HCT116 (cell line): ENCODE measurements around the gene DNM3. TPM values are rescaled to one million over a fixed set of nuclear protein-coding genes. Genes with fewer than 3 reads are reported as not detected.

Experiments used
- ATAC-seq: fragments of 200-7000 bp; cut with Tn5 transposase; 2 replicates; pipeline ENCODE4 v1.9.1; 2020; ENCODE audit warnings: mild to moderate bottlenecking, moderate library complexity
- BruUV-seq: library from RNA; stranded (reverse); fragments of 400-500 nt; replicated peaks from 2 replicates; lab custom pipeline; 2021; lab: Mats Ljungman, UMichigan
- CTCF ChIA-PET: fragments of 300-600 bp; sonication (Branson Sonifier 250); formaldehyde crosslinking; loops from one replicate; lab custom pipeline; 2021; ENCODE audit warnings: antibody characterized with exemption; lab: Charles Lee
- POLR2A ChIA-PET: fragments of 300-600, 350-600 bp; sonication (Branson Sonifier 250); formaldehyde crosslinking; loops from one replicate; lab custom pipeline; 2021; ENCODE audit warnings: antibody characterized with exemption; lab: Charles Lee
- RAD21 ChIA-PET, 2 experiments: fragments of 300-600 bp; sonication (Branson Sonifier 250); formaldehyde crosslinking; loops; one replicate each; lab custom pipeline; 2023; ENCODE audit warnings: low total read pairs in 2 of 2; ENCODE audit not compliant: uncharacterized antibody in 2 of 2, unreplicated experiment in 2 of 2, low non-redundant PET in 1 of 2; lab: Charles Lee
- DNase-seq: peaks from one replicate; pipeline ENCODE4 v3.0.0-alpha.2; 2010; ENCODE audit warnings: low read depth, low spot score
- H2AFZ ChIP-seq: fragments of 200-600 bp; shearing (Covaris generic), sonication (generic); 2 replicates; pipeline ENCODE4 v1.6.1; 2017; ENCODE audit warnings: low read depth, mixed run types, mixed read lengths, antibody characterized with exemption, low read length; ENCODE audit not compliant: poor library complexity, severe bottlenecking
- H3K27ac ChIP-seq: 2 replicates; pipeline ENCODE4 v1.5.1; 2012; ENCODE audit warnings: low read depth, low read length
- H3K27me3 ChIP-seq: fragments of 200-600 bp; sonication (generic); 2 replicates; pipeline ENCODE4 v1.6.1; 2016; ENCODE audit warnings: mixed run types, low read length, mixed read lengths; ENCODE audit not compliant: insufficient read depth
- H3K36me3 ChIP-seq, 2 experiments: fragments of 200-500 bp in 1 of 2; fragments of 200-600 bp in 1 of 2; sonication (Bioruptor generic) in 1 of 2; sonication (generic) in 1 of 2; 2 replicates each; pipeline versions ENCODE4 v1.5.1 to v1.6.1; 2014 to 2016; ENCODE audit warnings: low read length in 2 of 2, inconsistent platforms in 1 of 2, mixed read lengths in 1 of 2, mixed run types in 1 of 2; ENCODE audit not compliant: insufficient read depth in 2 of 2, control insufficient read depth in 1 of 2
- H3K4me1 ChIP-seq, 2 experiments: fragments of 200-600 bp in 1 of 2; sonication (generic) in 1 of 2; 2 replicates each; pipeline versions ENCODE4 v1.5.1 to v1.6.1; 2012 to 2017; ENCODE audit warnings: low read length in 2 of 2, inconsistent platforms in 1 of 2, mild to moderate bottlenecking in 1 of 2, mixed read lengths in 1 of 2, mixed run types in 1 of 2, moderate library complexity in 1 of 2; ENCODE audit not compliant: insufficient read depth in 2 of 2, control insufficient read depth in 1 of 2
- H3K4me2 ChIP-seq: fragments of 200-600 bp; sonication (generic); 2 replicates; pipeline ENCODE4 v1.6.1; 2017; ENCODE audit warnings: mixed run types, low read length, mixed read lengths
- H3K4me3 ChIP-seq, 2 experiments: fragments of 200-600 bp in 1 of 2; sonication (generic) in 1 of 2; replicated peaks in 1 of 2; 2 replicates each; pipeline ENCODE4 v1.5.1; 2011 to 2016; ENCODE audit warnings: low read length in 2 of 2, control low read depth in 1 of 2, low read depth in 1 of 2, mild to moderate bottlenecking in 1 of 2, mixed read lengths in 1 of 2, mixed run types in 1 of 2
- H3K79me2 ChIP-seq: fragments of 200-600 bp; sonication (generic); 2 replicates; pipeline ENCODE4 v1.6.1; 2017; ENCODE audit warnings: mild to moderate bottlenecking, mixed run types, low read length, moderate library complexity, mixed read lengths; ENCODE audit not compliant: insufficient read depth
- H3K9ac ChIP-seq: fragments of 200-600 bp; sonication (generic); 2 replicates; pipeline ENCODE4 v1.6.1; 2016; ENCODE audit warnings: low read length, mixed read lengths
- H3K9me2 ChIP-seq: fragments of 200-600 bp; sonication (generic), shearing (Covaris generic); 2 replicates; pipeline ENCODE4 v1.6.1; 2017; ENCODE audit warnings: mixed run types, mild to moderate bottlenecking, moderate library complexity; ENCODE audit not compliant: insufficient read depth
- H3K9me3 ChIP-seq, 2 experiments: fragments of 200-500 bp in 1 of 2; fragments of 200-600 bp in 1 of 2; sonication (Bioruptor generic) in 1 of 2; sonication (generic) in 1 of 2; 2 replicates each; pipeline ENCODE4 v1.6.1; 2014 to 2017; ENCODE audit warnings: low read length in 2 of 2, mixed read lengths in 2 of 2, inconsistent platforms in 1 of 2, low read depth in 1 of 2, mild to moderate bottlenecking in 1 of 2, mixed run types in 1 of 2, moderate library complexity in 1 of 2; ENCODE audit not compliant: control insufficient read depth in 1 of 2, insufficient read depth in 1 of 2
- H4K20me1 ChIP-seq: fragments of 200-600 bp; sonication (generic), shearing (Covaris generic); 2 replicates; pipeline ENCODE4 v1.6.1; 2017; ENCODE audit warnings: mixed run types, mild to moderate bottlenecking, moderate library complexity; ENCODE audit not compliant: insufficient read depth
- CEBPB ChIP-seq: IDR thresholded peaks from 2 replicates; pipeline ENCODE4 v1.6.1; 2012; ENCODE audit warnings: low read depth
- FOSL1 ChIP-seq: IDR thresholded peaks from 2 replicates; pipeline ENCODE4 v1.6.1; 2012; ENCODE audit warnings: low read depth
- RAD21 ChIP-seq: IDR thresholded peaks from 2 replicates; pipeline ENCODE4 v1.6.1; 2012; ENCODE audit warnings: low read depth, mild to moderate bottlenecking
- SIN3A ChIP-seq: IDR thresholded peaks from 2 replicates; pipeline ENCODE4 v1.6.1; 2012; ENCODE audit warnings: low read depth
- SRF ChIP-seq: IDR thresholded peaks from 2 replicates; pipeline ENCODE4 v1.6.1; 2012; ENCODE audit warnings: low read depth
- YY1 ChIP-seq: IDR thresholded peaks from 2 replicates; pipeline ENCODE4 v1.6.1; 2011; ENCODE audit warnings: low read length, low read depth, moderate library complexity, mild to moderate bottlenecking; ENCODE audit not compliant: insufficient replicate concordance; ENCODE audit errors: extremely low read depth
- ZFX ChIP-seq: fragments of 450-650 bp; IDR thresholded peaks from 2 replicates; pipeline ENCODE4 v1.6.1; 2017
- ZNF274 ChIP-seq: fragments of 200-500 bp; sonication (Bioruptor generic); IDR thresholded peaks from 2 replicates; pipeline ENCODE4 v1.6.1; 2014; ENCODE audit warnings: mild to moderate bottlenecking, low read depth, low read length, inconsistent platforms
- intact Hi-C: fragments of 100-400 bp; cut with micrococcal nuclease; formaldehyde crosslinking; loops from 2 replicates; pipeline ENCODE4 v1.10.0; 2022
- total RNA-seq: library from RNA; stranded (reverse); gene quantifications from one replicate; pipeline ENCODE4 v1.2.1, GENCODE V29; 2021; ENCODE audit not compliant: unreplicated experiment
- TF ChIP-seq, protein P1 (sequence below), 3 experiments: fragments of 200-600 bp in 1 of 3; sonication (generic) in 1 of 3; IDR thresholded peaks in 2 of 3; conservative IDR thresholded peaks in 1 of 3; 2 replicates each; pipeline ENCODE4 v1.5.1; 2012 to 2017; ENCODE audit warnings: low read depth in 2 of 3, low read length in 2 of 3, antibody characterized with exemption in 1 of 3, borderline replicate concordance in 1 of 3, control low read depth in 1 of 3, mild to moderate bottlenecking in 1 of 3, mixed read lengths in 1 of 3, mixed run types in 1 of 3, moderate library complexity in 1 of 3; ENCODE audit not compliant: insufficient read depth in 1 of 3
- TF ChIP-seq, protein P2 (sequence below): IDR thresholded peaks from 2 replicates; pipeline ENCODE4 v1.6.1; 2012; ENCODE audit warnings: low read depth
- TF ChIP-seq, protein P3 (sequence below): IDR thresholded peaks from 2 replicates; pipeline ENCODE4 v1.6.1; 2012

Gene DNM3
- total RNA-seq, 1 experiment from 2014 or later, result 3.1 TPM

DNA sequence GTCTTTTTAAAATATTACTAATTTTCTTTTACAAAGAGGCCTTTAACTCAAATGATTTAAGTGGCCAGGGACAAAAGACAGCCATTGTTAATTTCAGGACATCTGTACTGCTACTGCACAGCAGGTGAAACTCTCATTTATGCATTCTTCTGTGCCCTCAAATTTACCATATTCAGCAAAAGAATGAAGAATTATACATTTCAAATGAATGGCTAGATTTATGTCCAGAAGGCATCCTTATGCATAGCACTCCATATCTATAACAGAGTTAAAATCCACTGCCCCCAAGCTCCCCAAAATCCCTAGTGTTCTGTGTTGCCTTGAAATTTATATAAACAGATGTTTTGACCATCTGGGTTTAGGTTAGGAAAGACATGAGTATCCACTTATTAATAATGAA is 202.6 kb downstream of the DNM3 start:
- no peak overlapping the region for H3K27ac ChIP-seq
- RAD21 ChIA-PET, result no interaction called here
- no peaks in the 10 kb centered on the region for H3K9me2 ChIP-seq
- intact Hi-C loops, result no loop called here
- BruUV-seq, result no TSS peak
- H3K4me2 ChIP-seq, result no peak overlapping the region
- H2AFZ ChIP-seq, result no peak overlapping the region
- no peaks in the 10 kb centered on the region for H4K20me1 ChIP-seq
- ATAC-seq (no peak), DNase-seq (no peak)
- CTCF ChIA-PET, result no interaction called here
- H3K79me2 ChIP-seq, result no peaks in the 10 kb centered on the region
- H3K36me3 ChIP-seq, result no peaks in the 10 kb centered on the region
- H3K9me3 ChIP-seq, result no peaks in the 10 kb centered on the region
- H3K4me3 ChIP-seq, result no peak overlapping the region
- TF ChIP-seq, protein P1, sequence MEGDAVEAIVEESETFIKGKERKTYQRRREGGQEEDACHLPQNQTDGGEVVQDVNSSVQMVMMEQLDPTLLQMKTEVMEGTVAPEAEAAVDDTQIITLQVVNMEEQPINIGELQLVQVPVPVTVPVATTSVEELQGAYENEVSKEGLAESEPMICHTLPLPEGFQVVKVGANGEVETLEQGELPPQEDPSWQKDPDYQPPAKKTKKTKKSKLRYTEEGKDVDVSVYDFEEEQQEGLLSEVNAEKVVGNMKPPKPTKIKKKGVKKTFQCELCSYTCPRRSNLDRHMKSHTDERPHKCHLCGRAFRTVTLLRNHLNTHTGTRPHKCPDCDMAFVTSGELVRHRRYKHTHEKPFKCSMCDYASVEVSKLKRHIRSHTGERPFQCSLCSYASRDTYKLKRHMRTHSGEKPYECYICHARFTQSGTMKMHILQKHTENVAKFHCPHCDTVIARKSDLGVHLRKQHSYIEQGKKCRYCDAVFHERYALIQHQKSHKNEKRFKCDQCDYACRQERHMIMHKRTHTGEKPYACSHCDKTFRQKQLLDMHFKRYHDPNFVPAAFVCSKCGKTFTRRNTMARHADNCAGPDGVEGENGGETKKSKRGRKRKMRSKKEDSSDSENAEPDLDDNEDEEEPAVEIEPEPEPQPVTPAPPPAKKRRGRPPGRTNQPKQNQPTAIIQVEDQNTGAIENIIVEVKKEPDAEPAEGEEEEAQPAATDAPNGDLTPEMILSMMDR (IDR thresholded peaks at IDR 0.05 in 2 of 3, conservative IDR thresholded peaks at IDR 0.05 in 1 of 3; ENCODE audit: borderline replicate concordance in 1 of 3, insufficient read depth in 1 of 3, low read depth in 2 of 3, low read length in 2 of 3), result no peak
- no peak for TF ChIP-seq CEBPB
- TF ChIP-seq, all 23 proteins: peak for 0
- Histone ChIP-seq H3K9ac (no peak overlapping the region), H3K27me3 (no peaks in the 10 kb centered on the region), H3K4me1 (no peaks in the 10 kb centered on the region)
- POLR2A ChIA-PET, result no interaction called here

DNA sequence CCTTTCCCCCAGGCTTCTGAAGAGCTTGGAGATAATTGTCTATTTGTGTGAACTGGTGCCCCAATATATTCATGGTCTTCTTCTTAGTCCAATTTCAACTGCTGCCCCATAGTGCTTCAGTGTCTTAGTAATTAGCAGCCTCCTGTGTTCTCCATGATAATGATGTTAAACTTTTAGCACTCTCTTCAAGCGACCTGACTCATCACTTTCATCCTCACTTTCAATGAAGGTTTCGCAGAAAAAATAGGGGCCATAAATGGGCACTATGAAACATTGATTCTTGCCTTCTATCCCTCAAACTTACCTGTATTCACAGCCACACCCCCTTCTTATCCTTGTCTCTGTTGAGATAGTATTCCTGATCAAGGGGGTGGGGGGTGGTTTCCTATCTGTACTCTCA is 210.6 kb downstream of the DNM3 start:
- H4K20me1 ChIP-seq, result no peaks in the 10 kb centered on the region
- H3K4me3 ChIP-seq, result no peak overlapping the region
- intact Hi-C loops, result no loop called here
- RAD21 ChIA-PET, result no interaction called here
- POLR2A ChIA-PET, result no interaction called here
- H3K9ac ChIP-seq, result no peak overlapping the region
- no peaks in the 10 kb centered on the region for H3K9me2 ChIP-seq
- ATAC-seq (no peak), DNase-seq (no peak)
- BruUV-seq, result no TSS peak
- no peaks in the 10 kb centered on the region for H3K9me3 ChIP-seq
- H2AFZ ChIP-seq, result no peak overlapping the region
- H3K27me3 ChIP-seq, result no peaks in the 10 kb centered on the region
- no peaks in the 10 kb centered on the region for H3K79me2 ChIP-seq
- CTCF ChIA-PET, result no interaction called here
- H3K27ac ChIP-seq, result no peak overlapping the region
- H3K36me3 ChIP-seq, result no peaks in the 10 kb centered on the region
- no peak overlapping the region for H3K4me2 ChIP-seq
- no peaks in the 10 kb centered on the region for H3K4me1 ChIP-seq
- no peak for TF ChIP-seq ZFX
- no peak for TF ChIP-seq SRF
- no peak for TF ChIP-seq SIN3A
- TF ChIP-seq, protein P2, sequence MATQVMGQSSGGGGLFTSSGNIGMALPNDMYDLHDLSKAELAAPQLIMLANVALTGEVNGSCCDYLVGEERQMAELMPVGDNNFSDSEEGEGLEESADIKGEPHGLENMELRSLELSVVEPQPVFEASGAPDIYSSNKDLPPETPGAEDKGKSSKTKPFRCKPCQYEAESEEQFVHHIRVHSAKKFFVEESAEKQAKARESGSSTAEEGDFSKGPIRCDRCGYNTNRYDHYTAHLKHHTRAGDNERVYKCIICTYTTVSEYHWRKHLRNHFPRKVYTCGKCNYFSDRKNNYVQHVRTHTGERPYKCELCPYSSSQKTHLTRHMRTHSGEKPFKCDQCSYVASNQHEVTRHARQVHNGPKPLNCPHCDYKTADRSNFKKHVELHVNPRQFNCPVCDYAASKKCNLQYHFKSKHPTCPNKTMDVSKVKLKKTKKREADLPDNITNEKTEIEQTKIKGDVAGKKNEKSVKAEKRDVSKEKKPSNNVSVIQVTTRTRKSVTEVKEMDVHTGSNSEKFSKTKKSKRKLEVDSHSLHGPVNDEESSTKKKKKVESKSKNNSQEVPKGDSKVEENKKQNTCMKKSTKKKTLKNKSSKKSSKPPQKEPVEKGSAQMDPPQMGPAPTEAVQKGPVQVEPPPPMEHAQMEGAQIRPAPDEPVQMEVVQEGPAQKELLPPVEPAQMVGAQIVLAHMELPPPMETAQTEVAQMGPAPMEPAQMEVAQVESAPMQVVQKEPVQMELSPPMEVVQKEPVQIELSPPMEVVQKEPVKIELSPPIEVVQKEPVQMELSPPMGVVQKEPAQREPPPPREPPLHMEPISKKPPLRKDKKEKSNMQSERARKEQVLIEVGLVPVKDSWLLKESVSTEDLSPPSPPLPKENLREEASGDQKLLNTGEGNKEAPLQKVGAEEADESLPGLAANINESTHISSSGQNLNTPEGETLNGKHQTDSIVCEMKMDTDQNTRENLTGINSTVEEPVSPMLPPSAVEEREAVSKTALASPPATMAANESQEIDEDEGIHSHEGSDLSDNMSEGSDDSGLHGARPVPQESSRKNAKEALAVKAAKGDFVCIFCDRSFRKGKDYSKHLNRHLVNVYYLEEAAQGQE, result no peak
- no peak for TF ChIP-seq YY1
- TF ChIP-seq, protein P3, sequence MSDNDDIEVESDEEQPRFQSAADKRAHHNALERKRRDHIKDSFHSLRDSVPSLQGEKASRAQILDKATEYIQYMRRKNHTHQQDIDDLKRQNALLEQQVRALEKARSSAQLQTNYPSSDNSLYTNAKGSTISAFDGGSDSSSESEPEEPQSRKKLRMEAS, result no peak
- TF ChIP-seq RAD21, result no peak
- TF ChIP-seq ZNF274, result no peak
- no peak for TF ChIP-seq FOSL1
